Sigmoid colon (tissue), 7 donors: Measurements from ENCODE around the gene USP44. TPM values are rescaled to one million over a fixed set of nuclear protein-coding genes. Genes with fewer than 3 reads are reported as not detected.

Experiments
- DNase-seq: peaks from one replicate; pipeline ENCODE4 v3.0.0-alpha.2; 2019
- H3K27ac ChIP-seq, 4 donors: fragments of 200-600 bp; sonication (generic); one replicate each; pipeline ENCODE4 v1.5.1; 2016 to 2019; ENCODE audit warnings: mild to moderate bottlenecking in 1 of 4
- H3K27me3 ChIP-seq, 3 donors: fragments of 200-600 bp; sonication (generic); one replicate each; pipeline ENCODE4 v1.5.1; 2019; ENCODE audit warnings: mild to moderate bottlenecking in 1 of 3
- H3K36me3 ChIP-seq, 4 donors: fragments of 200-600 bp; sonication (generic); one replicate each; pipeline ENCODE4 v1.5.1; 2016 to 2019
- H3K4me1 ChIP-seq, 4 donors: fragments of 200-600 bp; sonication (generic); one replicate each; pipeline ENCODE4 v1.5.1; 2017 to 2019
- H3K4me3 ChIP-seq, 4 donors: fragments of 200-600 bp; sonication (generic); one replicate each; pipeline ENCODE4 v1.5.1; 2017 to 2019; ENCODE audit warnings: mild to moderate bottlenecking in 2 of 4, moderate library complexity in 1 of 4
- H3K9me3 ChIP-seq, 4 donors: fragments of 200-600 bp in 3 of 4; sonication (generic) in 3 of 4; one replicate each; pipeline versions ENCODE4 v1.5.1 to v1.6.1; 2013 to 2019
- EP300 ChIP-seq, 4 donors: sonication (generic); formaldehyde crosslinking; IDR thresholded peaks; one replicate each; pipeline ENCODE4 v1.6.1; 2017; ENCODE audit warnings: antibody characterized with exemption in 4 of 4
- POLR2A ChIP-seq, 2 donors: fragments of 450-650 bp; IDR thresholded peaks; one replicate each; pipeline ENCODE4 v1.6.1; 2016; ENCODE audit warnings: antibody characterized with exemption in 2 of 2, mild to moderate bottlenecking in 2 of 2, moderate library complexity in 2 of 2
- POLR2AphosphoS5 ChIP-seq, 4 donors: sonication (generic); formaldehyde crosslinking; IDR thresholded peaks; one replicate each; pipeline ENCODE4 v1.6.1; 2017; ENCODE audit warnings: antibody characterized with exemption in 4 of 4
- WGBS, 2 donors: extraction: QIAGEN DNeasy Blood & Tissue Kit; methylation state at CpG; one replicate each; pipeline ENCODE4 v1.1.7; 2013; 5-methylcytosine and 5-hydroxymethylcytosine counted together
- intact Hi-C: fragments of 100-400 bp; cut with DNase I; formaldehyde crosslinking; loops from one replicate; pipeline ENCODE4 v1.15.1; 2023
- polyA plus RNA-seq, 3 donors: library from polyadenylated mRNA; stranded (reverse); fragments of 200-250 nt; gene quantifications; one replicate each; pipeline ENCODE4 v1.2.3, GENCODE V29; 2013
- total RNA-seq, 4 donors: library from RNA; depleted of rRNA; stranded (reverse); fragments of >200 nt; gene quantifications; one replicate each; pipeline ENCODE4 v1.1.0, GENCODE V29; 2016
- TF ChIP-seq, protein P1 (sequence below), 4 experiments: fragments of 450-650 bp in 3 of 4; fragments of 200-600 bp in 1 of 4; IDR thresholded peaks; one replicate each; pipeline ENCODE4 v1.5.1; 2016 to 2019; ENCODE audit warnings: antibody characterized with exemption in 4 of 4, mild to moderate bottlenecking in 3 of 4, moderate library complexity in 2 of 4
- donor health status: healthy with polysubstance abuse.
- donor health status: Bipolar disorder and iron deficiency.
- donor health status: healthy.

USP44 gene
- total and polyA plus RNA-seq, 7 donors: 0.36 to 6.1 (median 2.7) TPM; not detected in 1

DNA sequence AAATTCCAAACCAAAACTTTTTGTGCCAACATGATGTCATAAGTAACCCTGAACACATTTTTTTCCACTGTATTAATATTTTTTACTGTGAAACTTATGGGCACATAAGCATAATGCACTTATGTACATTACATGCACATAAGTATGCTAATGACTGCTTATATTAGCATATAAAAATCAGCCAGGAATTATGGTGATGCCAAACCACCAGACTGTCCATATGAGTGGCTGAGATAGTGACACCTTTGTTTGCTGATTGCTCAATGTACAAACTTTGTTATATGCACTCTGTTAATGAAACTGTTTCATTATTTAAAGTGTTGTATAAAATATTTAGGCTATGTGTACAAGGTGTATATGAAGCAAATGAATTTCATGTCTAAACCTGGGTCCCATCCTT is 32.3 kb downstream of the USP44 start:
- intact Hi-C loops: no loop called here
- DNase-seq: no peak
- Histone ChIP-seq H3K27ac (no peak overlapping the region), H3K4me1 (no peaks in the 10 kb centered on the region), H3K9me3 (no peaks in the 10 kb centered on the region), H3K36me3 (peaks cover 0 to 20% (median 3%) of the 10 kb centered on the region in 4 donors), H3K27me3 (no peaks in the 10 kb centered on the region), H3K4me3 (no peak overlapping the region)
- TF ChIP-seq, protein P1, sequence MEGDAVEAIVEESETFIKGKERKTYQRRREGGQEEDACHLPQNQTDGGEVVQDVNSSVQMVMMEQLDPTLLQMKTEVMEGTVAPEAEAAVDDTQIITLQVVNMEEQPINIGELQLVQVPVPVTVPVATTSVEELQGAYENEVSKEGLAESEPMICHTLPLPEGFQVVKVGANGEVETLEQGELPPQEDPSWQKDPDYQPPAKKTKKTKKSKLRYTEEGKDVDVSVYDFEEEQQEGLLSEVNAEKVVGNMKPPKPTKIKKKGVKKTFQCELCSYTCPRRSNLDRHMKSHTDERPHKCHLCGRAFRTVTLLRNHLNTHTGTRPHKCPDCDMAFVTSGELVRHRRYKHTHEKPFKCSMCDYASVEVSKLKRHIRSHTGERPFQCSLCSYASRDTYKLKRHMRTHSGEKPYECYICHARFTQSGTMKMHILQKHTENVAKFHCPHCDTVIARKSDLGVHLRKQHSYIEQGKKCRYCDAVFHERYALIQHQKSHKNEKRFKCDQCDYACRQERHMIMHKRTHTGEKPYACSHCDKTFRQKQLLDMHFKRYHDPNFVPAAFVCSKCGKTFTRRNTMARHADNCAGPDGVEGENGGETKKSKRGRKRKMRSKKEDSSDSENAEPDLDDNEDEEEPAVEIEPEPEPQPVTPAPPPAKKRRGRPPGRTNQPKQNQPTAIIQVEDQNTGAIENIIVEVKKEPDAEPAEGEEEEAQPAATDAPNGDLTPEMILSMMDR (IDR thresholded peaks at IDR 0.05): no peak
- TF ChIP-seq POLR2A (IDR thresholded peaks at IDR 0.05): no peak
- TF ChIP-seq EP300 (IDR thresholded peaks at IDR 0.05): no peak
- no peak for TF ChIP-seq POLR2AphosphoS5 (IDR thresholded peaks at IDR 0.05)

DNA sequence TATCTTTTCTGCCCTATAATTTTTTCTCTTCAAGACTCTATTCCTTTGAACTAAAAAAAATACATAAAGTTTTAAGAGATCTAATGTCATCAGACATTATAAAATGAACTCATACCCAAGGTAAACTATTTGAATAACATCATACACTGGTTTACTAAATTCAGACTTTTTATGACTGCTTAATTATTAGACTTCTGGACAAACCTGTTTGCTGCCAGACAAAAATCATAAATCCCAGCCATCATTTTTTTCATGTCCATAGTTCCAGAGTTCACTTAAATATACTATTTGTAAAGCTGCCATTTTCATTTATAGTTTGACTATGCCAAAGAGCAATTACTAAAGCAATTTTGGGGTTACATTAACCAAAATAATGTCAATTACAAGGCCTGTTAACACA is 34.0 kb downstream of the USP44 start:
- peaks cover 0 to 31% (median 17%) of the 10 kb centered on the region in 4 donors for H3K36me3 ChIP-seq
- H3K4me3 ChIP-seq: no peak overlapping the region
- intact Hi-C loops: no loop called here
- no peaks in the 10 kb centered on the region for H3K9me3 ChIP-seq
- no peak overlapping the region for H3K27ac ChIP-seq
- no peaks in the 10 kb centered on the region for H3K27me3 ChIP-seq
- no peak for DNase-seq
- TF ChIP-seq, protein P1 (IDR thresholded peaks at IDR 0.05): no peak
- TF ChIP-seq POLR2AphosphoS5 (IDR thresholded peaks at IDR 0.05): no peak
- no peak for TF ChIP-seq POLR2A (IDR thresholded peaks at IDR 0.05)
- no peak for TF ChIP-seq EP300 (IDR thresholded peaks at IDR 0.05)
- no peaks in the 10 kb centered on the region for H3K4me1 ChIP-seq

DNA sequence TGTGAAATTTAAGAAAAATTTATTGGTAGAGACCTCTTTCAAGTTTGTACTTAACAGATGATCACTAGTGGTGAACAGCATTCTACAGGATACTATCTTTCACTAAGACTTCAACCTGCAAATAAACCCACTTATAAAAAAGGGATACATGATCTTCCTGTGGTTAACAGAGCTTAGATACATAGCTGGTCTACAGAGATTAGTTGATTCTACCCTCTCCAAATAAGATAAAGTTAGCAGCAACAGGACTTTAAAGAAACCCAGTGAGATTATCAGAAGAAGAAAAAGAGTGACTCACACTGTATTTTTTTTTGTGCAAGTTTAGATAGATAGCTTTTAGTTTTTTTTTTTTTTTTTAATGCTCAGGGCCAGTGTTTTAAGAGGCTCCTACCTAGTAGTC is 34.5 kb downstream of the USP44 start:
- no peak for DNase-seq
- H3K27me3 ChIP-seq: no peaks in the 10 kb centered on the region
- H3K9me3 ChIP-seq: no peaks in the 10 kb centered on the region
- no peaks in the 10 kb centered on the region for H3K4me1 ChIP-seq
- intact Hi-C loops: no loop called here
- H3K36me3 ChIP-seq: peaks cover 0 to 36% (median 21%) of the 10 kb centered on the region in 4 donors
- no peak overlapping the region for H3K27ac ChIP-seq
- H3K4me3 ChIP-seq: no peak overlapping the region
- TF ChIP-seq POLR2A (IDR thresholded peaks at IDR 0.05) (no peak), EP300 (IDR thresholded peaks at IDR 0.05) (no peak), POLR2AphosphoS5 (IDR thresholded peaks at IDR 0.05) (no peak)
- TF ChIP-seq, protein P1 (IDR thresholded peaks at IDR 0.05): no peak

DNA sequence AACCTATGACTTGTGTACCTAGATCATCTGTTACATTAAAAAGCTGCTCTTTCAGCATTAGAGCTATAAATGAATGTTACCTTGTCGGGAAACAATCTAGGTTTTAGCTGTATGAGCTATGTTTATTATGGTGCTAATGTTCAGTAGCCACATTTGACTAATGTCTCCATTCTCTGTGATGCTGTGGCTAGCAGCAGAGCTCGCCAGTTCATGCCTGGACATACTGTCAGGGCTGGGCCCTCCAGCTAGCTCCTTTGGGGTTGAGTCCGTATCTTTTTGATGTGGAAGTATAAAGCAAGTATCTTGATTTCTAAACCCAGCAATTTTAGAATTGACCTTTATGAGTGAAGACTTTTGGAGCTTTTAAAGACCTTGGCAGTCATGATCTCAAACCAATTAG is 36.1 kb downstream of the USP44 start:
- Histone ChIP-seq H3K9me3 (no peaks in the 10 kb centered on the region), H3K4me1 (no peaks in the 10 kb centered on the region), H3K4me3 (no peak overlapping the region), H3K27me3 (no peaks in the 10 kb centered on the region), H3K36me3 (peaks cover 0 to 52% (median 23%) of the 10 kb centered on the region in 4 donors), H3K27ac (no peak overlapping the region)
- DNase-seq: no peak
- intact Hi-C loops: no loop called here
- WGBS, 2 donors: 96 to 97% methylated on average over 3 of the region's 3 CpGs
- TF ChIP-seq POLR2AphosphoS5 (IDR thresholded peaks at IDR 0.05) (no peak), POLR2A (IDR thresholded peaks at IDR 0.05) (no peak), EP300 (IDR thresholded peaks at IDR 0.05) (no peak)
- TF ChIP-seq, protein P1 (IDR thresholded peaks at IDR 0.05): no peak

DNA sequence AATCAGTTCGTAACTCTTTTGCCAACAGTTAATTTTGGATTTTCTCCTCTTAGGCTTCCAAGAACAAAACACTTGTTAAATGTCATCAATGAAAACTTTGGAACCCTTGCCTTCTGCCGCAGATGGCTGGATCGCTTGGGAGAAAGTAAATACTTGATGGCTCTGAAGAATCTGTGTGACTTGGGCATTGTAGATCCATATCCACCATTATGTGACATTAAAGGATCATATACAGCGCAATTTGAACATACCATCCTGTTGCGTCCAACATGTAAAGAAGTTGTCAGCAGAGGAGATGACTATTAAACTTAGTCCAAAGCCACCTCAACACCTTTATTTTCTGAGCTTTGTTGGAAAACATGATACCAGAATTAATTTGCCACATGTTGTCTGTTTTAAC is 37.7 kb downstream of the USP44 start:
- DNase-seq: no peak
- Histone ChIP-seq H3K4me1 (peaks cover 0 to 2% (median 0%) of the 10 kb centered on the region in 4 donors), H3K27me3 (no peaks in the 10 kb centered on the region), H3K4me3 (no peak overlapping the region), H3K36me3 (peaks cover 0 to 68% (median 23%) of the 10 kb centered on the region in 4 donors), H3K27ac (no peak overlapping the region), H3K9me3 (no peaks in the 10 kb centered on the region)
- WGBS, 2 donors: 95 to 99% methylated on average over 5 of the region's 5 CpGs
- TF ChIP-seq POLR2AphosphoS5 (IDR thresholded peaks at IDR 0.05): no peak
- TF ChIP-seq, protein P1 (IDR thresholded peaks at IDR 0.05): no peak
- no peak for TF ChIP-seq POLR2A (IDR thresholded peaks at IDR 0.05)
- no peak for TF ChIP-seq EP300 (IDR thresholded peaks at IDR 0.05)
- intact Hi-C loops: no loop called here
